Measurements from ENCODE around the gene LGALS7.
"Not testable (repeated sequence)": the region's sequence is repeated elsewhere in the genome, so short reads cannot be mapped to it uniquely, and the experiment has no call there.

The LGALS7 gene

DNA sequence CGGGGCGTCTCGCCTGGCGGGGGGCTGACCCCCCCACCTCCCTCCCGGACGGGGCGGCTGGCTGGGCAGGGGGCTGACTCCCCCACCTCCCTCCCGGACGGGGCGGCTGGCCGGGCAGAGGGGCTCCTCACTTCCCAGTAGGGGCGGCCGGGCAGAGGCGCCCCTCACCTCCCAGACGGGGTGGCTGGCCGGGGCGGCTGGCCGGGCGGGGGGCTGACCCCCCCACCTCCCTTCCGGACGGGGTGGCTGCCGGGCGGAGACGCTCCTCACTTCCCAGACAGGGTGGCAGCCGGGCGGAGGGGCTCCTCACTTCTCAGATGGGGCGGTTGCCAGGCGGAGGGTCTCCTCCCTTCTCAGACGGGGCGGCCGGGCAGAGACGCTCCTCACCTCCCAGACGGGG is 24.5 kb upstream of the LGALS7 start:
- not testable (repeated sequence) for DNase-seq

DNA sequence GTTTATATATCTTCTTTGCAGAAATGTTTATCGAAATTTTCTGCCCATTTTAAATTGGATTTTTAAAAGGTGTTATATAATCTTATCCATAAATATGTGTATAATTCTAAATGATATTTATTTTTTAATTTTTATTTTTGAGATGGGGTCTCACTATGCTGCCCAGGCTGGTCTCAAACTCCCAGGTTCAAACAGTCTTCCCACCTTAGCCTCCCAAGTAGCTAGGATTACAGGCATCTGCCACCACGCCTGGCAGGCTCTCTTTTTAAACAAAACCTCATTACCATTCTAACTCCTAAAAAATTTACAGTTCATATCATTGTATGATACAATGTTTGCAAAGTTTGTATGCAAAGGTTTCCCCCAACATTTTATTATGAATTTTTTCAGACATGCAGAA is 22.8 kb upstream of the LGALS7 start:
- DNase-seq = no peak

DNA sequence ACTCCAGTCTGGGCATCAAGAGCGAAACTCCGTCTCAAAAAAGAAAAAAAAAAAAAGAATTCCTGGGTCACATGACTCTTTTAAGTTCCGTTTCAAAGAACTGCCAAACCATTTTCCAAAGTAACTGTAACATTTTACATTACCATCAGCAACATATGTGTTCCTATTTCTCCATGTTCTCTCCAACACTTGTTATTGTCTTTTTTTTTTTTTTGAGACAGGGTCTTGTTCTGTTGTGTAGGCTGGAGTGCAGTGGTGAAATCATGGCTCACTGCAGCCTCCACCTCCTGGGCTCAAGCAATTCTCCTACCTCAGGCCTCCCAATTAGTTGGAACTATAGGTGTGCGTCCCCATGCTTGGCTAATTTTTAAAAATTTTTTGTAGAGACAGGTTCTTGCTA is 22.2 kb upstream of the LGALS7 start:
- DNase-seq = no peak

DNA sequence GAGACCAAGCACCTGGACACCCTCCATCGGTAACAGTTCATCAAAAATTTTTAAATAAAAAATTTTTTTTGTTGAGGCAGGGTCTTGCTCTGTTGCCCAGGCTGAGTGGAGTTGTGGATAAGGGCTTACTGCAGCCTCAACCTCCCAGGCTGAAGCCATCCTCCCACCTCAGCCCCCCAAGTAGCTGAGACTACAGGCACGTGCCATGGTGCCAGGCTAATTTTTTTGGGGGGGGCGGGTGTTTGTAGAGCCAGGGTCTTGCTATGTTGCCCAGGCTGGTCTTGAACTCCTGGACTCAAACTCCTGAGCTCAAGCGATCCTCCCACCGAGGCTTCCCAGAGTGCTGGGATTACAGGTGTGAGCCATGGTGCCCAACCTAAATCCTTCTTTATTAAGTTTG is 20.4 kb upstream of the LGALS7 start:
- no peak for DNase-seq

DNA sequence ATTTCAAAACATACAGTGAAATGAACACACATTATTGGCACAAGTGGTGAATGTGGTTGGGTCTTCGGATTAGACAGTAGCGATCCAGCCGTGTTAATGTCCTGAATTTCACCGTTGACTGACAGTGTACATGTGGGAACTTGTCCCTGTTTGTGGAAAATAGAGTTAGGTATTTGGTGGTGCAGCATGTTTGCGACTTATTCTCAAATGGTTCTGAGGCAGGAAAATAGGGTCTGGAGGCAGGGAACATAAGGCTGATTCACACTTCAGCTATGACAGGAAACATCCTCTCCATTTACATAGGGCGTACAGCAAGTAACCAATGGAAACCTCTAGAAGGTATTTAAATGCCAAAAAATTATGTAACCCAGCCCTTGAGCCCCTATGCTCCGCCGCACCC is 19.9 kb upstream of the LGALS7 start:
- DNase-seq = no peak

DNA sequence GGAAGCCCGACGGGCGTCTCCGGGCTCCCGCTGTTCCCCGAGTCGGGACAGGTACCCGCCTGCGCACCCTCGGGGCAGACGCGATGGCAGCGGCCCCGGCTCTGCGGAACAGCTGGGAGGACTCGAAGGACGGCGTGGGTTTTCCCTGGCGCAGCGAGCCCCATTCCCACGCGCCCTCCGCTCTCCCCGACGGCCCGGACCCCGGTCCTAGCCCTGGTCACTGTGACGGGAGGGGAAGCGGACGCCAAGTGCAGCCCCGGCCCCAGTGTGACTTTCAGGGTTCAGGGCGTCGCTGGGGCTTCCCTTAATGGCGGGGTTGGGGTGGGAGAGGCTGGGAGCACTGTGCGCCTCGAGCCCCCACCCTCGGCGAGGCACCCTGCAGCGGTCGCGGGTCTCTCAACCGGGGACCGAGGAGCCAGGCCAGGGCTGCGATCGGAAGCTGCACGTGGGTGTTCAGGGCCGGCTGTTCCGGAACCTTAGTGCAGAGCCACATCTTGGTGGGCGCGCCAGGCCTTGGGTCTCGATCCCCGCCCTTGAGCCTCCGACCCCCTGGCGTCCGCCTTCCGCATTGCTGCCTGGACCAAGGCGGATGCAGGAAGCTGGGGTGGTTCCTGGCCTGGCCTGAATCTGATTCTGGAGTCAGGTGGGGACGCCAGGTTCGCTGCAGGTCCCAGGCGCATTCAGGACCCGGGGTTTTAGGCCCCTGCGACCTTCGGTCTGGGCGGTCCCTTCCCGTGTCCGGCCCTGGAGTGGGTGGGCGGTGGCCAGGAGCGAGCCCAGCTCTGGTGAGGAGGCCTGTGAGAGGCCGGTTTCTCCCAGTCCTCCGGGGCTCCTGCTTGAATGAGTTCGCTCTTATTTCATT is 19.2 kb upstream of the LGALS7 start:
- DNase-seq = peak; percentile 46

DNA sequence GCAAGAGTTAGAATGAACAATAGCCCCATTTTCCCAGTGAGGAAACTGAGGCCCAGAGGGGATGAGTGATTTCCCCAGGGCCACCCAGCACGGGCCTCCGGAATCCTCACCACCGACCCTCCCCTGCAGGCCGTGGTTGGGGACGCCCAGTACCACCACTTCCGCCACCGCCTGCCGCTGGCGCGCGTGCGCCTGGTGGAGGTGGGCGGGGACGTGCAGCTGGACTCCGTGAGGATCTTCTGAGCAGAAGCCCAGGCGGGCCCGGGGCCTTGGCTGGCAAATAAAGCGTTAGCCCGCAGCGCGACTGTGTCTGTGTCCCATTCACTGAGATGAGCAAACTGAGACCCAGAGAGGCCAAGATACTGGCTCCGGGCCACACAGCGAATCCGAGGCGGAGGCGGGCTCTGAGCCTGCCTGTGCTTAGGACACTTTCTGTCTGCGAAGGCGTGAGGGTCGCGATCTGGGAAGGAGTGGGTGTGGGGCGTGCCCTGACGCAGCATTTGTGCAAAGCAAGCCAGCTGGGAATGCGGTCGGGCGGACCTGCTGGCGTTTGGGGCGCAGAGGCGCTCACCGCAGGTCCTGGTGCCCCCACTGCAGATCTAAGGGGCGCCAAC is 18.2 kb upstream of the LGALS7 start:
- not testable (repeated sequence) for DNase-seq

DNA sequence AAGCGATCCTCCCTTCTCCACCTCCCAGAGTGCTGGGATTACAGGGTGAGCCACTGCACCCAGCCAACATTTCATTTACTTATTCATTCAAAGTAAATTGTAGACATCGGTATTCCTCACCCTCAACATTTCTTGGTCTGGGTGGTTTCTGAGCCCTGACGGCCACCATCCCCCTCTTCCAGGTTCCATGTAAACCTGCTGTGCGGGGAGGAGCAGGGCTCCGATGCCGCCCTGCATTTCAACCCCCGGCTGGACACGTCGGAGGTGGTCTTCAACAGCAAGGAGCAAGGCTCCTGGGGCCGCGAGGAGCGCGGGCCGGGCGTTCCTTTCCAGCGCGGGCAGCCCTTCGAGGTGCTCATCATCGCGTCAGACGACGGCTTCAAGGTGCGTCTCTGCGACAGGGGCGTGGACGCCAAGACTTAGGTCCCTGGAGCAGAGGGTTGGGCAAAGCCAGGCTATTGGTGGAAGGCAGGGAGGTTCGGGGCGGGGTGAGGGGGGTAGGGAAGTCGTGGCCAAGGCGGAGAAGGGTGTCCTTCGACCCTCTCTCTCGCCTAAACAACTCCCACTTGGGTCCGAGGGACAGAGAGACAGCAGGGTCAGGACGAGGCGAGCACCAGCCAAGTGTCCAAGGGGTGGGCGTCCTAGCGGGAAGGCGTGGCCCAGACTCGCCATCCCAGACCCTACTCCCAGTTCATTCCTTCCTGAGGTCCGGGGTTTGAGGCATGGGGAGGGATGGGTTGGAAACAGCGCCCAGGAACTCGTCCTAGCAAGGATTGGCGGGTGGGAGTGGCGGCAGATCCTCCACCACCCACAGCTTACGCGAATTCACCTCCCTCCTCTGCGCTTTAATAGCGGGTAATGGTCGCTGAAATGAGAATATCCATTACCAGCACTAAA is 17.4 kb upstream of the LGALS7 start:
- not testable (repeated sequence) for DNase-seq

DNA sequence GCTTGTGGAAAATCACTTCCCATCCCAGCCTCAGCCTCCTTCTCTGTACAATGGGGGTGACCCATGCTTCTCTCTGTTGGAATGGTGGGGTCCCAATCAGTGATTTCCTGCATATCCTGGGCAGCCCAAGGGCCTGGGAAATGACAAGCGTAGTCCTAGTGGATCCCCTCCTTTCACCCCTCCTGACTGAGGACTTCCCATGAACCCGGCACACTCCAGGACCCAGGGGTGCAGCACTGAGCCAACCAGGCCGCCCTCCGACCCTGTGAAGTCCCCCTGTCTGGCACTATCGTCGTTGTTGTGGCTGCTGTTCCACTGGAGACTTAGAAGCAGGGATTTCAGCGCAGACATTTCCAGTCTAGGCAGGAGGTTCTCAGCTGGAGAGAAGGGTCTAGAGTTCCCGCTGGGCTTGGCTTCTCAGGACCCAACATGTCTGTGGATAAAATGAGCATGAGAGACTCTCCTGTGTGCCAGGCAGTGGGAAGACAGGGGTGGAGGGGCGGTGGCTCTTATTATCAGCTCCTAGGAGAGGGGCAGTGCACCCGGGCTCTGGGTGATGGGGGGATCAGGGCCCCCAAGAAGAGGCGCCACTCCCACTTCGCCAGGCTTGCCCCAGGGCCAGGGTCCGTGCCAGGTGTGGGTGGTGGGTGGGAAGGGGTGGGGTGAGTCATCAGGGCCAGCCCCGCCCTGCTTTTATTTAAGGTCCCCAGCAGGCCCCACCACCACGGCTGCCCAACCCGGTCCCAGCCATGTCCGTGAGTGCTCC is 15.3 kb upstream of the LGALS7 start, which contains the start of gene LGALS7B:
Gene LGALS7B (plus strand): TSS at position 723 of the 766 bp plus-strand sequence. CDS start 27 bp downstream, at position 750.
- DNase-seq = no peak

DNA sequence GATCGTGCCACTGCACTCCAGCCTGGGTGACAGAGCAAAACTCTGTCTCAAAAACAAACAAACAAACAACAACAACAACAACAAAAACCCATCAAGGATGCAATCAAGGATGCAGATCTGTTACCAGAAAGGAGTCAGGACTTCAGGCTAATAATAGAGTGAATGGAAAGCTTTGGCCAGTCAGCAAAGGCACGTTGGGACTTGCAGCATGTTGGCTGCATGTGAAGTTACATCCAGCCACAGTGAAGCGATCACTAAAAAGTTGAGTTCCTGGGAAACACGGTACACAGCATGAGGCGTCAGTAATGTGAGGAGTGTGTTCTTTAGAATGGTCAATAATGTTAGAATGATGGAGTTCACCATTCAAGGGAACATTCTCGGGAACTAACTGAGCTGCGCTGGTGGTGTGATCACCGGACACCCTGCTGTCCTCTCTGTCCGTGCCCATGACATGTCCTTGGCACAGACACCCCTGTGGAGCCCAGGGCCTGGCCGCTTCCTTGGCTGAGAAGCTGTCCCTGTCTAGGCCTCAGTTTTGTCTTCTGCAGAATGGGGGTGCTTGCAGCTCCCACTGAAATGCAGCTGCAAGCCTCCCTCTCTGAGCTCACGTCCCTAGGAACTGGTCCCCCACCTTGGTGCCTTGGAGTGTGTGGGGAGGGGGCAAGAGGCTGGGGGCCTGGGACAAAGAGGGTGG is 13.4 kb upstream of the LGALS7 start:
- no peak for DNase-seq

DNA sequence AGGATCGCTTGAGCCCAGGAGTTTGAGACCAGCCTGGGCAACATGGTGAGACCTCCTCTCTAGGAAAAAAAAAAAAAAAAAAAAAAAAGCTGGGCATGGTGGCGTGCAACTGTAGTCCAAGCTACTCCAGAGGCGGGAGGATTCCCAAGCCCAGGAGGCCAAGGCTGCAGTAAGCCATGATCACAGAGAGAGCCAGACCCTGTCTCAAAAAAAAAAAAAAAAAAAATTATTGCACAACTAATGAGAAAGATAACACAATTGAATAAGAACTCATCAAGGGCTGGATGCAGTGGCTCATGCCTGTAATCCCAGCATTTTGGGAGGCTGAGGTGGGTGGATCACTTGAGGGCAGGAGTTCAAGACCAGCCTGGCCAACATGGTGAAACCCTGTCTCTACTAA is 12.7 kb upstream of the LGALS7 start:
- DNase-seq = not testable (repeated sequence)

DNA sequence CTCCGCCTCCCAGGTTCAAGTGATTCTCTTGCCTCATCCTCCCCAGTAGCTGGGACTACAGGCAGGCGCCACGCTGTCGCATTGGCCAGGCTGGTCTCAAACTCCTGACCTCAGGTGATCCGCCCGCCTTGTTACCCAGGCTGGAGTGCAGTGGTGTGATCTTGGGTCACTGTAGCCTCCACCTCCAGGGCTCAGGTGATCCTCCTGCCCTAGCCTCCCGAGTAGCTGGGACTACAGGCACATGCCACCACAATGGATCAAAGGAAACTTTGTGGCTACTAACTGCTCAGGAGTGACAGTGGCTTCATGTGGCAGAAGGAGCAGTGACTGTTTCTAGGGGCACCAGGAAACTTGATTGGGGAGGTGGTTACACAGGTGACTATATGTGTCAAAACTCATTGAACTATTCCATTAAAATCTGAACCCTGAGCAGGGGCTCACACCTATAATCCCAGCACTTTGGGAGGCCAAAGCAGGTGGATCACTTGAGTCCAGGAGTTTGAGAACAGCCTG is 11.9 kb upstream of the LGALS7 start:
- no peak for DNase-seq

DNA sequence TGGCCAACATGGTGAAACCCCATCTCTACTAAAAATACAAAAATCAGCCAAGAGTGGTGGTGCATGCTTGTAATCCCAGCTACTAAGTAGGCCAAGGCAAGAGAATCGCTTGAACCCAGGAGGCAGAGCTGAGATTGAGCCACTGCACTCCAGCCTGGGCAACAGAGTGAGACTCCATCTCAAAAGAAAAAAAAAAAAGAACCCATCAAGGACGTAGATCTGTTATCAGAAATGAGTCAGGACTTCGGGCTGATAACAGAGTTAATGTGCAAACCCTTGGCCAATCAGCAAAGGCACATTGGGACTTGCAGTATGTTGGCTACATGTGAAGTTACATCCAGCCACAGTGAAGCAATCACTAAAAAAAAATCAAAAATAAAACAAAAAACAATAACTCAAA is 10.9 kb upstream of the LGALS7 start:
- no peak for DNase-seq

DNA sequence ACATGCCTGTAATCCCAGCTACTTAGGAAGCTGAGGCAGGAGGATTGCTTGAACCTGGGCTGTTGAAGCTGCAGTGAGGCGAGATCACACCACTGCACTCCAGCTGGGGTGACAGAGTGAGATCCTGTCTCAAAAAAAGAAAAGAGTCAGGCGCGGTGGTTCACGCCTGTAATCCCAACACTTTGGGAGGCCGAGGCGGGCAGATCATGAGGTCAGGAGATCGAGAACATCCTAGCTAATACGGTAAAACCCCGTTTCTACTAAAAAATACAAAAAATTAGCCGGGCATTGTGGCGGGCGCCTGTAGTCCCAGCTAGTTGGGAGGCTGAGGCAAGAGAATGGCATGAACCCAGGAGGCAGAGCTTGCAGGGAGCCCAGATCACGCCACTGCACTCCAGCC is 8.9 kb upstream of the LGALS7 start:
- not testable (repeated sequence) for DNase-seq

DNA sequence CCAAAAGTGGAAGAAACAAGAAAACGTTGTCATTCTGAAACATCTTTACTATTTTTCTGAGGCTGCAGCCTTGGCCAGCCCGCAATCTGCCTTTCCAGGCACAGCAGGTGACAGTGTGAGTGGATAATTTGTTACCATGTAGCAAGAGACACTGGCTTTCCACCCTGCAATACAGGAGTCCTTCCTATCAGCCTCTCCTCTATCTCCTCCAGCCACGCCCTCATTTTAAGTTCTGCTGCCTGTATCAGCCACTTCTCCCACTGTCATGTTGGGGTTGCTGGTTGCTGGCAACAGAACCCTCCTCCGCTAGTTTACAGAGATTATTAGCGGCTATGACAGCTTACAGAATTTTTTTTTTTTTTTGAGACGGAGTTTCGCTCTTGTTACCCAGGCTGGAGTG is 7.7 kb upstream of the LGALS7 start:
- no peak for DNase-seq

DNA sequence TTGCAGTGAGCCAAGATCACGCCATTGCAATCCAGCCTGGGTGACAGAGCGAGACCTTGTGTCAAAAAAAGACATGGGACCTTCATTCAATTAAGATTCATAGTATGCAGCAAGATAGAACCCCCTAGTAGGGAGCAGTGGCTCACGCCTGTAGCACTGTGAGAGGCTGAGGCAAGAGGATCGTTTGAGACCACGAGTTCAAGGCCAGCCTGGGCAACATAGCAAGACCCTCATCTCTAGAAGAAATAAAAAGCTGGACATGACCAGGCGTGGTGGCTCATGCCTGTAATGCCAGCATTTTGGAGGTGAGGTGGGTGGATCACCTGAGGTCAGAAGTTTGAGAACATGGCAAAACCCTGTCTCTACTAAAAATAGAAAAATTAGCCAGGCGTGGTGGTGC is 7.1 kb upstream of the LGALS7 start:
- DNase-seq = no peak

DNA sequence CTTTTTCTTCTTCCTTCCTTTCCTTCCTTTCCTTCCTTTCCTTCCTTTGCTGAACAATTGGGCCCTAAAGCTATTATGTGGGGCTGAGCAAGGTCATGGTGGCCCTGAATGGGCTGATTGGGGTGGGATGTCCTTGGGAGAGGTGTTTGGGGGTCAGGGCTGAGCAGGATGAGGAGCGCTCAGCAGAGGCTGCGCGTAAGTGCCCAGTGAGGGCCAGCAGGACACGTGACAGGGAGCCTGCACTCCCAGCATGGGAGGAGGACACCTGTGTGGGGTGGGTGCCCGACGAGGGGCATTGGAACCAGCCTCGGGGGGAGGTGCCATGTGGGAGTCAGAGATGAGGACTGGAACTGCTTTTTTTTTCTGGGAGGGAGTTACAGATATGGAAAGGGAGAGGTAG is 5.4 kb upstream of the LGALS7 start:
- DNase-seq = no peak

DNA sequence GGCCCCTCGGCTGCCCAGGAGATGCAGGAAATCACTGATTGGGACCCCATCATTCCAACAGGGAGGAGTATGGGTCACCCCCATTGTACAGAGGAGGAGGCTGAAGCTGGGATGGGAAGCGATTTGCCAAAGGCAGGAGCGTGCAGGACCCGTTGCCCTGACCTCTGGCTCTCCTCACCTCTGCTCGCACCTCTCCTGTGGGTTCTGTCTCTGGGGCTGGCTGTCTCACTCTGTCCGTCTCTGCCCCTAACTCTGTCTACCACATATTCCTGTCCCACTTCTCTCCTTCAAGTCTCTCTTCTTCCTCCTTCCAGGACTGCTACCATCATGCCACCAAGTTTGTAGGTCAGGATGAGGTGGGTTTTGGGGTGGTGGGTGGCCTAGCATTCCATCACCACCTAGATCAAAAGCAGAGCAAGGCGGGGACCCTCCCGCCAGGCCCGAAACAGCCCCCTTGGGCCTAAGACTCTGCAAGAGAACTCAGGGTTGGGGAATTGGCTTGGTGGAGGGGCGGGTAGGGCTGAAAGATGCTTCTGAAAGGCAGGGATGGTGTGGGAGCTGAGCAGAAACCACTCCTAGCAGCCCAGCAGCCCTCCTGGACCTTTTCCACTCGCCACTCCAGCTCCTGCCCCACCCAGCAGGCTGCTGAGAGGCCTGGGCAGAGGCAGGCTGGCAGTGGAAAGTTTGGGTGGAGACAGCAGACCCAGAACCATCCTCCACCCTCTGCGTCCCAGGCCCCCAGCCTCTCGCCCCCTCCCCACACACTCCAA is 1.0 kb upstream of the LGALS7 start:
- no peak for DNase-seq

DNA sequence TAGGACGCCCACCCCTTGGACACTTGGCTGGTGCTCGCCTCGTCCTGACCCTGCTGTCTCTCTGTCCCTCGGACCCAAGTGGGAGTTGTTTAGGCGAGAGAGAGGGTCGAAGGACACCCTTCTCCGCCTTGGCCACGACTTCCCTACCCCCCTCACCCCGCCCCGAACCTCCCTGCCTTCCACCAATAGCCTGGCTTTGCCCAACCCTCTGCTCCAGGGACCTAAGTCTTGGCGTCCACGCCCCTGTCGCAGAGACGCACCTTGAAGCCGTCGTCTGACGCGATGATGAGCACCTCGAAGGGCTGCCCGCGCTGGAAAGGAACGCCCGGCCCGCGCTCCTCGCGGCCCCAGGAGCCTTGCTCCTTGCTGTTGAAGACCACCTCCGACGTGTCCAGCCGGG is 1.7 kb downstream of the LGALS7 start:
- DNase-seq = not testable (repeated sequence)

DNA sequence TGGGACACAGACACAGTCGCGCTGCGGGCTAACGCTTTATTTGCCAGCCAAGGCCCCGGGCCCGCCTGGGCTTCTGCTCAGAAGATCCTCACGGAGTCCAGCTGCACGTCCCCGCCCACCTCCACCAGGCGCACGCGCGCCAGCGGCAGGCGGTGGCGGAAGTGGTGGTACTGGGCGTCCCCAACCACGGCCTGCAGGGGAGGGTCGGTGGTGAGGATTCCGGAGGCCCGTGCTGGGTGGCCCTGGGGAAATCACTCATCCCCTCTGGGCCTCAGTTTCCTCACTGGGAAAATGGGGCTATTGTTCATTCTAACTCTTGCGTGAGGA is 2.4 kb downstream of the LGALS7 start:
- DNase-seq = not testable (repeated sequence)

All from stimulated activated CD4-positive, alpha-beta T cell treated with anti-CD3 and anti-CD28 coated beads, Interleukin-12 subunit alpha, Interleukin-12 subunit beta, amount 100 ng/mL, for 4 hours (primary cell).